ENCODE measurements around the gene ST6GALNAC4.
A peak's percentile ranks its signal among the peaks of the same experiment; 100 is the strongest.

ST6GALNAC4 gene

GRCh38 chr9:127930231-127931091 lies 13.6 kb upstream of the ST6GALNAC4 start, which contains the start of gene PIP5KL1 (continued):
- TF ChIP-seq GFI1B (tag by site-specific recombination; IDR thresholded peaks at IDR 0.05) (no peak), PBX3 (CRISPR knock-in tag; IDR thresholded peaks at IDR 0.05) (no peak), KLF9 (tag by site-specific recombination; IDR thresholded peaks at IDR 0.05; ENCODE audit: low read depth) (peak; percentile 96), ZNF692 (tag by site-specific recombination; IDR thresholded peaks at IDR 0.05) (no peak), ZNF518A (tag by site-specific recombination; conservative IDR thresholded peaks at IDR 0.05; ENCODE audit: low read depth) (no peak), ZNF701 (tag by site-specific recombination; IDR thresholded peaks at IDR 0.05) (no peak), PRDM6 (tag by site-specific recombination; IDR thresholded peaks at IDR 0.05) (no peak), ZNF239 (tag by site-specific recombination; IDR thresholded peaks at IDR 0.05) (no peak), ZNF274 (IDR thresholded peaks at IDR 0.05; ENCODE audit: low read length) (no peak), ZNF274 (tag by site-specific recombination; IDR thresholded peaks at IDR 0.05; ENCODE audit: borderline replicate concordance) (no peak), CTCF (tag by site-specific recombination; IDR thresholded peaks at IDR 0.05) (no peak), OSR2 (tag by site-specific recombination; IDR thresholded peaks at IDR 0.05) (no peak), ZNF654 (tag by site-specific recombination; IDR thresholded peaks at IDR 0.05; ENCODE audit: low read depth) (no peak), ZNF324 (tag by site-specific recombination; IDR thresholded peaks at IDR 0.05) (no peak), REPIN1 (tag by site-specific recombination; IDR thresholded peaks at IDR 0.05; ENCODE audit: low read depth) (no peak), TRIM28 (IDR thresholded peaks at IDR 0.05; ENCODE audit: borderline replicate concordance, low read length) (no peak), ZNF645 (tag by site-specific recombination; IDR thresholded peaks at IDR 0.05) (no peak), SETDB1 (IDR thresholded peaks at IDR 0.05; ENCODE audit: insufficient read length, low read length) (no peak), ZFP69B (tag by site-specific recombination; IDR thresholded peaks at IDR 0.05) (no peak), ZNF513 (tag by site-specific recombination; IDR thresholded peaks at IDR 0.05) (no peak; the same call in 1 of the 2 replicates), ZNF548 (tag by site-specific recombination; IDR thresholded peaks at IDR 0.05) (no peak), ZNF211 (tag by site-specific recombination; IDR thresholded peaks at IDR 0.05; ENCODE audit: low read depth) (no peak), ZNF114 (tag by site-specific recombination; IDR thresholded peaks at IDR 0.05) (no peak), ATF2 (tag by site-specific recombination; IDR thresholded peaks at IDR 0.05; ENCODE audit: low read depth) (no peak)
